ENCODE results near the gene ZBTB40. TPM values are rescaled to one million over a fixed set of nuclear protein-coding genes. Genes with fewer than 3 reads are reported as not detected.

ZBTB40 gene
- total RNA-seq, 4 donors from 2014 or later = 12.0 to 17.3 (median 12.5) TPM

DNA sequence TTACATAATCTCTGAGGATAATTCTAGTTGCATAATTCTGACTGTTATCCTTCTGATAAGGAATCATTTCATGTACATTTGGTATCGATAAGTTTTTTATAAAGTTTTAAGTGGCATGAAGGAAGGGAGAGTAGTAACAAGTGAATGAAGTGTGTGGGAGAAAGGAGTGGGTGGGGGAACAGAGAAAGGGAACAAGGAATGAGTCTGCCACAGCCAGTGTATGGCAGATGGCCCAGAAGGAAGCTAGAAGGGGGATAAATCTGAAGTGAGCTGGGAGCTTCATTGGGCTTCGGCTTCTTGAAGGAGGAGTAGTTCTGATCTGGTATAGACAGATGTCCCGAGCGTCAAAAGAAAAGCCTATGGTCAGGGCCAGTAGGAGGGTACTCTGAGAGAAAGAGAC, 18.6 kb downstream of the ZBTB40 start:
- no peaks in the 10 kb centered on the region for H3K36me3 ChIP-seq
- DNase-seq (no peak), ATAC-seq (no peak)
- peaks cover 51 to 65% of the 10 kb centered on the region in 2 donors for H3K4me1 ChIP-seq
- TF ChIP-seq POLR2A (IDR thresholded peaks at IDR 0.05) = no peak
- TF ChIP-seq, protein P1, sequence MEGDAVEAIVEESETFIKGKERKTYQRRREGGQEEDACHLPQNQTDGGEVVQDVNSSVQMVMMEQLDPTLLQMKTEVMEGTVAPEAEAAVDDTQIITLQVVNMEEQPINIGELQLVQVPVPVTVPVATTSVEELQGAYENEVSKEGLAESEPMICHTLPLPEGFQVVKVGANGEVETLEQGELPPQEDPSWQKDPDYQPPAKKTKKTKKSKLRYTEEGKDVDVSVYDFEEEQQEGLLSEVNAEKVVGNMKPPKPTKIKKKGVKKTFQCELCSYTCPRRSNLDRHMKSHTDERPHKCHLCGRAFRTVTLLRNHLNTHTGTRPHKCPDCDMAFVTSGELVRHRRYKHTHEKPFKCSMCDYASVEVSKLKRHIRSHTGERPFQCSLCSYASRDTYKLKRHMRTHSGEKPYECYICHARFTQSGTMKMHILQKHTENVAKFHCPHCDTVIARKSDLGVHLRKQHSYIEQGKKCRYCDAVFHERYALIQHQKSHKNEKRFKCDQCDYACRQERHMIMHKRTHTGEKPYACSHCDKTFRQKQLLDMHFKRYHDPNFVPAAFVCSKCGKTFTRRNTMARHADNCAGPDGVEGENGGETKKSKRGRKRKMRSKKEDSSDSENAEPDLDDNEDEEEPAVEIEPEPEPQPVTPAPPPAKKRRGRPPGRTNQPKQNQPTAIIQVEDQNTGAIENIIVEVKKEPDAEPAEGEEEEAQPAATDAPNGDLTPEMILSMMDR (IDR thresholded peaks at IDR 0.05 in 4 of 5, conservative IDR thresholded peaks at IDR 0.05 in 1 of 5) = no peak
- in situ Hi-C loops (cut with MboI; ENCODE audit: low sequenced_read_pairs in 4 of 4) = no loop called here
- no peak overlapping the region for H3K4me3 ChIP-seq
- intact Hi-C loops (cut with DNase I; ENCODE audit: low total_unique reads) = loop anchor here (5.0 kb wide), 1 partner anchor 48 kb away; no protein-coding TSS in a partner anchor
- H3K27me3 ChIP-seq = no peaks in the 10 kb centered on the region
- H3K9me3 ChIP-seq = no peaks in the 10 kb centered on the region
- no peak overlapping the region for H3K27ac ChIP-seq

DNA sequence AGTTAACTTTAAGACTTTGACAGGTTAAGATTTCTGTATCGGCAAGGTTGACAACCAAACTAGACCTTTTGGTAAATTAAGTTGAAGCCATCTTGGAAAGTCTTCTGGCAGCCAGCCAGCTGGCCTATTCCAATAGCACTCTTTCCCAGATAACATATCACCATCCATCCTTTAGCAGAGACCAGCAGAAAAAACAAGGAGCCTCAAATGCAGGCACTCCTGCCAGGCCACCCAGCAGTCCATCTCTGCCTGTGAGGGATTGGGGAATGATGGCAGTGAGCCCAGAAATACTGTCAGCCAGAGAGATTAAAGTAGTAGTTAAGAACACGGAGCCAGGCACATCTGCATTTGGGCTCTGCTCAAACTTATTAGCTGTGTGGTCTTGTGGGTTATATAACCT, 19.4 kb downstream of the ZBTB40 start:
- in situ Hi-C loops (cut with MboI; ENCODE audit: low sequenced_read_pairs in 4 of 4) (no loop called here), intact Hi-C loops (cut with DNase I; ENCODE audit: low total_unique reads) (loop anchor here (5.0 kb wide), 1 partner anchor 49 kb away; no protein-coding TSS in a partner anchor)
- H3K4me3 ChIP-seq = no peak overlapping the region
- ATAC-seq = peak in 1 of 2 donors; percentile 57
- H3K4me1 ChIP-seq = peaks cover 49 to 67% of the 10 kb centered on the region in 2 donors
- H3K9me3 ChIP-seq = no peaks in the 10 kb centered on the region
- TF ChIP-seq POLR2A (IDR thresholded peaks at IDR 0.05) = no peak
- TF ChIP-seq, protein P1 (IDR thresholded peaks at IDR 0.05 in 4 of 5, conservative IDR thresholded peaks at IDR 0.05 in 1 of 5) = no peak
- peak in 1 of 2 donors; percentile 36 for DNase-seq
- no peaks in the 10 kb centered on the region for H3K27me3 ChIP-seq
- no peak overlapping the region for H3K27ac ChIP-seq
- no peaks in the 10 kb centered on the region for H3K36me3 ChIP-seq

- TF ChIP-seq, protein P1 (IDR thresholded peaks at IDR 0.05 in 4 of 5, conservative IDR thresholded peaks at IDR 0.05 in 1 of 5) = no peak
- TF ChIP-seq POLR2A (IDR thresholded peaks at IDR 0.05) = no peak
- Histone ChIP-seq H3K4me1 (peaks cover 49 to 67% of the 10 kb centered on the region in 2 donors), H3K27ac (no peak overlapping the region), H3K27me3 (no peaks in the 10 kb centered on the region), H3K36me3 (no peaks in the 10 kb centered on the region), H3K9me3 (no peaks in the 10 kb centered on the region), H3K4me3 (no peak overlapping the region)
- ATAC-seq (no peak), DNase-seq (no peak)
- intact Hi-C loops (cut with DNase I; ENCODE audit: low total_unique reads) = loop anchor here (5.0 kb wide), 1 partner anchor 49 kb away; no protein-coding TSS in a partner anchor
- in situ Hi-C loops (cut with MboI; ENCODE audit: low sequenced_read_pairs in 4 of 4) = no loop called here
These were observed 20.0 kb downstream of the ZBTB40 start for GRCh38 chr1:22471610-22472009.

- intact Hi-C loops (cut with DNase I; ENCODE audit: low total_unique reads) = loop anchor here (5.0 kb wide), 1 partner anchor 50 kb away; no protein-coding TSS in a partner anchor
- DNase-seq = no peak
- no peaks in the 10 kb centered on the region for H3K36me3 ChIP-seq
- H3K4me1 ChIP-seq = peaks cover 49 to 67% of the 10 kb centered on the region in 2 donors
- no peak overlapping the region for H3K4me3 ChIP-seq
- no peaks in the 10 kb centered on the region for H3K9me3 ChIP-seq
- in situ Hi-C loops (cut with MboI; ENCODE audit: low sequenced_read_pairs in 4 of 4) = no loop called here
- no peaks in the 10 kb centered on the region for H3K27me3 ChIP-seq
- TF ChIP-seq POLR2A (IDR thresholded peaks at IDR 0.05) = no peak
- TF ChIP-seq, protein P1 (IDR thresholded peaks at IDR 0.05 in 4 of 5, conservative IDR thresholded peaks at IDR 0.05 in 1 of 5) = no peak
- H3K27ac ChIP-seq = peak overlapping the region in 3 of 4 donors; percentile 25 to 54 (median 41)
- ATAC-seq = no peak
These were observed 20.9 kb downstream of the ZBTB40 start for GRCh38 chr1:22472596-22472995.

DNA sequence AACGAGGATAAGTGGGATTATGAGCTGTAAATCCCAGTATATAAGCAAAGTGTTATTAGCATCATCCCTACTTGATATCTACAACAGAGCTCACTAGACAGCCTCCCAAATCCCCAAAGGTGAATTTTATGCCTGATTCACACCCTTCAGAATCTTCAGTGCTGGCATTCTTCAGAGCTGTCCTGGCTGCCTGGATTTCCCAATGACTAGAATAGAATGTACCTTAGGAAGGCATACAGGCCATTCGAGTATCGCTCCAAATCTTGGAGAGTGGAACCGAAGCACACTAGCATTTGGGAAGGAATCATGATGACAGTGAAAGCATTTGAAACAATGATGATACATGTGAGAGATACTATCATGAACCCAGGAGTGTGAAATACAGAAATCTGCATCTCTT, 22.3 kb downstream of the ZBTB40 start:
- Histone ChIP-seq H3K27me3 (no peaks in the 10 kb centered on the region), H3K4me3 (no peak overlapping the region), H3K9me3 (no peaks in the 10 kb centered on the region), H3K27ac (peak overlapping the region in 1 of 4 donors; percentile 54), H3K36me3 (no peaks in the 10 kb centered on the region), H3K4me1 (peaks cover 49 to 65% of the 10 kb centered on the region in 2 donors)
- TF ChIP-seq, protein P1 (IDR thresholded peaks at IDR 0.05 in 4 of 5, conservative IDR thresholded peaks at IDR 0.05 in 1 of 5) = no peak
- TF ChIP-seq POLR2A (IDR thresholded peaks at IDR 0.05) = no peak
- DNase-seq = no peak
- in situ Hi-C loops (cut with MboI; ENCODE audit: low sequenced_read_pairs in 4 of 4) = no loop called here
- intact Hi-C loops (cut with DNase I; ENCODE audit: low total_unique reads) = loop anchor here (5.0 kb wide), 1 partner anchor 52 kb away; no protein-coding TSS in a partner anchor
- ATAC-seq = peak; percentile 75 to 81

All from gastrocnemius medialis (tissue), 4 donors.